Ascending aorta (tissue), 2 donors: Measurements from ENCODE around the gene SLC25A1. TPM values are rescaled to one million over a fixed set of nuclear protein-coding genes. Genes with fewer than 3 reads are reported as not detected.

Experiments used
- DNase-seq, 2 donors: peaks; one replicate each; pipeline ENCODE4 v3.0.0-alpha.2; 2019; ENCODE audit warnings: low spot score in 2 of 2
- H3K27ac ChIP-seq, 2 donors: fragments of 200-600 bp; sonication (generic); one replicate each; pipeline ENCODE4 v1.5.1; 2016 to 2017; ENCODE audit warnings: mild to moderate bottlenecking in 1 of 2
- H3K27me3 ChIP-seq: fragments of 200-600 bp; sonication (generic); one replicate; pipeline ENCODE4 v1.5.1; 2017
- H3K36me3 ChIP-seq, 2 donors: fragments of 200-600 bp; sonication (generic); one replicate each; pipeline ENCODE4 v1.5.1; 2016
- H3K4me1 ChIP-seq, 2 donors: fragments of 200-600 bp; sonication (generic); one replicate each; pipeline ENCODE4 v1.5.1; 2016 to 2017; ENCODE audit warnings: mild to moderate bottlenecking in 1 of 2
- H3K4me3 ChIP-seq, 2 donors: fragments of 200-600 bp; sonication (generic); one replicate each; pipeline ENCODE4 v1.5.1; 2016 to 2017; ENCODE audit warnings: mild to moderate bottlenecking in 1 of 2
- H3K9me3 ChIP-seq, 2 donors: fragments of 200-600 bp; sonication (generic); one replicate each; pipeline ENCODE4 v1.5.1; 2016
- CTCF ChIP-seq, 3 experiments: fragments of 200-600 bp in 2 of 3; fragments of 450-650 bp in 1 of 3; sonication (generic) in 2 of 3; IDR thresholded peaks; one replicate each; pipeline ENCODE4 v1.5.1; 2016 to 2019; ENCODE audit warnings: antibody characterized with exemption in 3 of 3, mild to moderate bottlenecking in 1 of 3, moderate library complexity in 1 of 3
- intact Hi-C: fragments of 100-400 bp; cut with DNase I; formaldehyde crosslinking; loops from one replicate; pipeline ENCODE4 v1.15.1; 2023
- total RNA-seq: library from RNA; depleted of rRNA; stranded (reverse); fragments of >200 nt; gene quantifications from one replicate; pipeline ENCODE4 v1.1.0, GENCODE V29; 2016

SLC25A1 gene
- total RNA-seq, 1 donor from 2014 or later, result 89.3 TPM

- no peaks in the 10 kb centered on the region for H3K27me3 ChIP-seq
- H3K4me1 ChIP-seq, result no peaks in the 10 kb centered on the region
- H3K4me3 ChIP-seq, result no peak overlapping the region
- DNase-seq, result no peak
- no peak overlapping the region for H3K27ac ChIP-seq
- TF ChIP-seq CTCF (IDR thresholded peaks at IDR 0.05), result no peak
- peaks cover 5 to 18% of the 10 kb centered on the region in 2 donors for H3K36me3 ChIP-seq
- no peaks in the 10 kb centered on the region for H3K9me3 ChIP-seq
- intact Hi-C loops, result no loop called here
These were observed 40.2 kb upstream of the SLC25A1 start for GRCh38 chr22:19218541-19219233.

GRCh38 chr22:19216579-19216978 is 38.0 kb upstream of the SLC25A1 start:
- TF ChIP-seq CTCF (IDR thresholded peaks at IDR 0.05), result no peak
- intact Hi-C loops, result no loop called here
- H3K27me3 ChIP-seq, result no peaks in the 10 kb centered on the region
- no peak for DNase-seq
- no peaks in the 10 kb centered on the region for H3K9me3 ChIP-seq
- peaks cover 5% of the 10 kb centered on the region in 2 donors for H3K36me3 ChIP-seq
- H3K27ac ChIP-seq, result no peak overlapping the region
- H3K4me3 ChIP-seq, result no peak overlapping the region
- no peaks in the 10 kb centered on the region for H3K4me1 ChIP-seq

GRCh38 chr22:19215360-19215759 is 36.8 kb upstream of the SLC25A1 start:
- Histone ChIP-seq H3K36me3 (peaks cover 5% of the 10 kb centered on the region in 2 donors), H3K4me3 (no peak overlapping the region), H3K9me3 (no peaks in the 10 kb centered on the region), H3K4me1 (no peaks in the 10 kb centered on the region), H3K27me3 (no peaks in the 10 kb centered on the region), H3K27ac (no peak overlapping the region)
- no peak for DNase-seq
- intact Hi-C loops, result no loop called here
- no peak for TF ChIP-seq CTCF (IDR thresholded peaks at IDR 0.05)

GRCh38 chr22:19214078-19214473 is 35.5 kb upstream of the SLC25A1 start:
- no peak for DNase-seq

GRCh38 chr22:19213442-19214077 is 35.0 kb upstream of the SLC25A1 start:
- no peak overlapping the region for H3K4me3 ChIP-seq
- H3K4me1 ChIP-seq, result no peaks in the 10 kb centered on the region
- TF ChIP-seq CTCF (IDR thresholded peaks at IDR 0.05), result no peak
- no peaks in the 10 kb centered on the region for H3K9me3 ChIP-seq
- H3K36me3 ChIP-seq, result peaks cover 8 to 21% of the 10 kb centered on the region in 2 donors
- no peaks in the 10 kb centered on the region for H3K27me3 ChIP-seq
- intact Hi-C loops, result no loop called here
- no peak for DNase-seq
- H3K27ac ChIP-seq, result no peak overlapping the region

More at GRCh38 chr22:19214078-19214473, 35.5 kb upstream of the SLC25A1 start:
- Histone ChIP-seq H3K4me3 (no peak overlapping the region), H3K9me3 (no peaks in the 10 kb centered on the region), H3K36me3 (peaks cover 8 to 17% of the 10 kb centered on the region in 2 donors), H3K4me1 (no peaks in the 10 kb centered on the region), H3K27ac (no peak overlapping the region), H3K27me3 (no peaks in the 10 kb centered on the region)
- intact Hi-C loops, result no loop called here
- TF ChIP-seq CTCF (IDR thresholded peaks at IDR 0.05), result no peak
